Ishikawa (cell line): ENCODE measurements around the gene DLAT.

Experiments used
- FOXM1 ChIP-seq: IDR thresholded peaks from 2 replicates; pipeline ENCODE4 v1.6.1; 2012; ENCODE audit warnings: low read depth, borderline replicate concordance
- NFIC ChIP-seq: IDR thresholded peaks from 2 replicates; pipeline ENCODE4 v1.6.1; 2012
- RAD21 ChIP-seq: IDR thresholded peaks from 2 replicates; pipeline ENCODE4 v1.6.1; 2012; ENCODE audit warnings: low read depth
- TAF1 ChIP-seq: IDR thresholded peaks from 2 replicates; pipeline ENCODE4 v1.6.1; 2012; ENCODE audit warnings: low read depth, mild to moderate bottlenecking
- TEAD4 ChIP-seq: IDR thresholded peaks from 2 replicates; pipeline ENCODE4 v1.6.1; 2012
- YY1 ChIP-seq: IDR thresholded peaks from 2 replicates; pipeline ENCODE4 v1.6.1; 2012; ENCODE audit warnings: low read depth

GRCh38 chr11:112051768-112052167 lies 26.6 kb downstream of the DLAT start:
- TF ChIP-seq YY1, result no peak
- TF ChIP-seq NFIC, result no peak
- TF ChIP-seq TEAD4, result no peak
- no peak for TF ChIP-seq FOXM1
- no peak for TF ChIP-seq RAD21
- no peak for TF ChIP-seq TAF1
